Neuronal stem cell (in vitro differentiated cells): ENCODE results near the gene C11orf24.
A peak's percentile ranks its signal among the peaks of the same experiment; 100 is the strongest.

ENCODE experiments used
- DNase-seq: peaks from one replicate; pipeline ENCODE4 v3.0.0-alpha.2; 2013; ENCODE audit warnings: low spot score
- H2AFZ ChIP-seq: one replicate; pipeline ENCODE4 v1.6.1; 2013; ENCODE audit warnings: mild to moderate bottlenecking, low read length, inconsistent platforms
- H2AK5ac ChIP-seq: 2 replicates; pipeline ENCODE4 v1.6.1; 2013; ENCODE audit warnings: low read depth, mild to moderate bottlenecking, inconsistent platforms, low read length, moderate library complexity, mixed read lengths
- H2BK120ac ChIP-seq: 2 replicates; pipeline ENCODE4 v1.6.1; 2013; ENCODE audit warnings: low read depth, mild to moderate bottlenecking, inconsistent platforms, low read length, moderate library complexity, mixed read lengths
- H2BK12ac ChIP-seq: one replicate; pipeline ENCODE4 v1.6.1; 2013; ENCODE audit warnings: low read length, inconsistent platforms
- H2BK15ac ChIP-seq: 2 replicates; pipeline ENCODE4 v1.6.1; 2013; ENCODE audit warnings: mild to moderate bottlenecking, low read length, inconsistent platforms, mixed read lengths
- H2BK5ac ChIP-seq: one replicate; pipeline ENCODE4 v1.6.1; 2013; ENCODE audit warnings: inconsistent platforms, mild to moderate bottlenecking, low read length, moderate library complexity
- H3K14ac ChIP-seq: one replicate; pipeline ENCODE4 v1.6.1; 2013; ENCODE audit warnings: low read length, inconsistent platforms
- H3K18ac ChIP-seq: 2 replicates; pipeline ENCODE4 v1.6.1; 2013; ENCODE audit warnings: low read length, inconsistent platforms
- H3K23ac ChIP-seq: 2 replicates; pipeline ENCODE4 v1.6.1; 2013; ENCODE audit warnings: low read depth, mild to moderate bottlenecking, mixed read lengths, low read length, inconsistent platforms; ENCODE audit not compliant: poor library complexity
- H3K27ac ChIP-seq: replicated peaks from 3 replicates; pipeline ENCODE4 v1.5.1; 2013; ENCODE audit warnings: low read length, inconsistent platforms
- H3K27me3 ChIP-seq, 3 experiments: 2 replicates each; pipeline ENCODE4 v1.6.1; 2013; ENCODE audit warnings: low read length in 3 of 3, mild to moderate bottlenecking in 2 of 3, inconsistent platforms in 1 of 3, low read depth in 1 of 3, mixed read lengths in 1 of 3, moderate library complexity in 1 of 3; ENCODE audit not compliant: control insufficient read depth in 3 of 3, insufficient read depth in 3 of 3
- H3K36me3 ChIP-seq, 2 donors: replicated peaks in 1 of 2; 2 replicates each; pipeline ENCODE4 v1.6.1; 2013; ENCODE audit warnings: low read length in 2 of 2; ENCODE audit not compliant: control insufficient read depth in 2 of 2, insufficient read depth in 2 of 2
- H3K4ac ChIP-seq: 2 replicates; pipeline ENCODE4 v1.6.1; 2013; ENCODE audit warnings: inconsistent platforms, mild to moderate bottlenecking, low read length, moderate library complexity
- H3K4me1 ChIP-seq, 2 donors: 1 replicate in 1 of 2; 2 replicates in 1 of 2; pipeline ENCODE4 v1.6.1; 2013; ENCODE audit warnings: low read length in 2 of 2, low read depth in 1 of 2; ENCODE audit not compliant: control insufficient read depth in 2 of 2, insufficient read depth in 1 of 2
- H3K4me2 ChIP-seq: one replicate; pipeline ENCODE4 v1.6.1; 2013; ENCODE audit warnings: mild to moderate bottlenecking, low read length, inconsistent platforms; ENCODE audit not compliant: insufficient read depth, poor library complexity, severe bottlenecking
- H3K4me3 ChIP-seq, 2 donors: 2 replicates each; pipeline ENCODE4 v1.5.1; 2013; ENCODE audit warnings: low read length in 2 of 2, mild to moderate bottlenecking in 2 of 2, inconsistent platforms in 1 of 2, moderate library complexity in 1 of 2
- H3K79me1 ChIP-seq: one replicate; pipeline ENCODE4 v1.6.1; 2013; ENCODE audit warnings: low read depth, mild to moderate bottlenecking, inconsistent platforms, low read length, moderate library complexity
- H3K9ac ChIP-seq: one replicate; pipeline ENCODE4 v1.6.1; 2013; ENCODE audit warnings: mild to moderate bottlenecking, low read depth, low read length, inconsistent platforms; ENCODE audit not compliant: poor library complexity
- H3K9me3 ChIP-seq, 2 donors: replicated peaks in 1 of 2; 2 replicates each; pipeline versions ENCODE3 to v1.6.1; 2013; ENCODE audit warnings: low read length in 2 of 2, mild to moderate bottlenecking in 2 of 2, inconsistent platforms in 1 of 2, low read depth in 1 of 2, mixed read lengths in 1 of 2, moderate library complexity in 1 of 2; ENCODE audit not compliant: control insufficient read depth in 2 of 2, insufficient read depth in 1 of 2
- H4K8ac ChIP-seq: one replicate; pipeline ENCODE4 v1.6.1; 2013; ENCODE audit warnings: low read depth, mild to moderate bottlenecking, inconsistent platforms, low read length, moderate library complexity
- H4K91ac ChIP-seq: one replicate; pipeline ENCODE4 v1.6.1; 2013; ENCODE audit warnings: low read length, low read depth, mild to moderate bottlenecking, inconsistent platforms; ENCODE audit not compliant: poor library complexity
- WGBS, 2 donors: extraction: QIAGEN DNeasy Blood & Tissue Kit; methylation state at CpG; one replicate each; pipeline ENCODE4 v1.1.7; 2013; ENCODE audit warnings: missing lambda C conversion rate in 2 of 2, mixed read lengths in 1 of 2; ENCODE audit not compliant: insufficient read length in 2 of 2, insufficient replicate concordance in 1 of 2; ENCODE audit errors: extremely low coverage in 2 of 2; 5-methylcytosine and 5-hydroxymethylcytosine counted together

Gene C11orf24

GRCh38 chr11:68212421-68213134 lies 59.2 kb downstream of the C11orf24 start:
- H3K27me3 ChIP-seq: no peaks in the 10 kb centered on the region
- no CpG with 5 or more reads among the region's 80 CpGs for WGBS, 2 donors
- H2BK5ac ChIP-seq: peak overlapping the region; percentile 97
- H3K27ac ChIP-seq: peak overlapping the region; percentile 96
- peak overlapping the region; percentile 88 for H2AFZ ChIP-seq
- no peak overlapping the region for H2BK120ac ChIP-seq
- no peak overlapping the region for H3K23ac ChIP-seq
- H3K79me1 ChIP-seq: peaks cover 14% of the 10 kb centered on the region
- peak overlapping the region; percentile 87 to 99 for H3K4me3 ChIP-seq
- H2AK5ac ChIP-seq: no peak overlapping the region
- DNase-seq: peak; percentile 74
- no peak overlapping the region for H4K91ac ChIP-seq
- no peak overlapping the region for H2BK15ac ChIP-seq
- no peak overlapping the region for H3K4ac ChIP-seq
- H3K4me1 ChIP-seq: peaks cover 8 to 11% of the 10 kb centered on the region in 2 donors
- H4K8ac ChIP-seq: no peak overlapping the region
- no peaks in the 10 kb centered on the region for H3K36me3 ChIP-seq
- no peak overlapping the region for H3K14ac ChIP-seq
- H2BK12ac ChIP-seq: no peak overlapping the region
- no peaks in the 10 kb centered on the region for H3K9me3 ChIP-seq
- H3K4me2 ChIP-seq: peak overlapping the region; percentile 63
- H3K18ac ChIP-seq: peak overlapping the region; percentile 97
- H3K9ac ChIP-seq: peak overlapping the region; percentile 94

GRCh38 chr11:68211546-68211945 lies 60.2 kb downstream of the C11orf24 start:
- H3K36me3 ChIP-seq: no peaks in the 10 kb centered on the region
- no peaks in the 10 kb centered on the region for H3K9me3 ChIP-seq
- peak overlapping the region in 1 of 2 donors; percentile 99 for H3K4me3 ChIP-seq
- no peaks in the 10 kb centered on the region for H3K27me3 ChIP-seq
- no peak overlapping the region for H4K91ac ChIP-seq
- H2AK5ac ChIP-seq: no peak overlapping the region
- no peak overlapping the region for H3K14ac ChIP-seq
- no peak for DNase-seq
- H3K4ac ChIP-seq: no peak overlapping the region
- no peak overlapping the region for H3K9ac ChIP-seq
- no peak overlapping the region for H2BK120ac ChIP-seq
- no CpG with 5 or more reads among the region's 14 CpGs for WGBS, 2 donors
- no peak overlapping the region for H2BK5ac ChIP-seq
- no peak overlapping the region for H2BK12ac ChIP-seq
- H3K4me1 ChIP-seq: peaks cover 8 to 11% of the 10 kb centered on the region in 2 donors
- H3K79me1 ChIP-seq: peaks cover 14% of the 10 kb centered on the region
- no peak overlapping the region for H3K18ac ChIP-seq
- H3K4me2 ChIP-seq: peak overlapping the region; percentile 36
- H3K27ac ChIP-seq: no peak overlapping the region
- H2BK15ac ChIP-seq: no peak overlapping the region
- no peak overlapping the region for H2AFZ ChIP-seq
- H3K23ac ChIP-seq: no peak overlapping the region
- H4K8ac ChIP-seq: no peak overlapping the region
